Stimulated activated CD4-positive, alpha-beta T cell treated with anti-CD3 and anti-CD28 coated beads, TNF-alpha, amount 100 ng/mL, for 48 hours (primary cell): ENCODE measurements around the gene CSF3R.
"Not testable (repeated sequence)": the region's sequence is repeated elsewhere in the genome, so short reads cannot be mapped to it uniquely, and the experiment has no call there.

Experiments used
- DNase-seq, 3 donors: peaks; one replicate each; pipeline ENCODE4 v3.0.0-alpha.2; 2020; ENCODE audit warnings: low read depth in 3 of 3

The CSF3R gene

DNA sequence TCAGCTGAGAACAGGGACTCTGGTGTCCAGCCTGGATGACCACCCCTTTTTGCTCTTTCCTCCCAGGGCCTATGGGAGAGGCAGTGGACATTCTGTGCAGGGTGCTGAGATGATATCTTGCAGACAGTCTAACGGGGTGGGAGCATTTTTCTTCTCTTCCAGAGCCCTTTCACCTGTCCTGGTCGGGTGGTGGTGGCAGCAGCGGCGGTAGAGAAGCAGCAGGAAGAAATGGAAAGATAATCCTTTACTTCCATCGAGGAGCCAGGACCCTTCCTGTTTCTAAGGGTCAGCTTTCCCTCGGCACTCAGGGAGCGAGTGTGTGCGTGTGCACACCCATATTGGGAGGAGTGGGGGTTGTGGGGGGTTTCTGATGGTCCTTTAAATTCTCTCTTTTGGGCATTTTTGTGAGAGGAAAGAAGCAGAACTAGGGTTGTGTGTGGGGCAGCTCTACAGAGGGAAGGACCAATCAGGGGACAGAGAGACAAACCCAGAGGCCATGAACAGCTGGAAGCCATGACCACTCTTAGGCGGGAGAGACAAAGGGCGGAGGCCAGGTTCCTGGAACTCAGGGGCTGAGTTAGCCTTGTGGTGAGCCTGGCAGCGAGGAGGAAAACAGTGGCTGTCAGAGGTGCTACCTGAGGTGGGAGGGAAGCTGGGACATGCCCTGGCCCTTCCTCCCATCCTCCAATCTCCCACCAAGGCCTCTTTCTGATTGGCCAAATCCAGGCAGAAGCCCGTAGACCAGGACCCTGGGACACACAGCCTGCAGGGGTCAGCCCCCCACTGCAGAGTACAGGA lies 31.2 kb upstream of the CSF3R start:
- no peak for DNase-seq

DNA sequence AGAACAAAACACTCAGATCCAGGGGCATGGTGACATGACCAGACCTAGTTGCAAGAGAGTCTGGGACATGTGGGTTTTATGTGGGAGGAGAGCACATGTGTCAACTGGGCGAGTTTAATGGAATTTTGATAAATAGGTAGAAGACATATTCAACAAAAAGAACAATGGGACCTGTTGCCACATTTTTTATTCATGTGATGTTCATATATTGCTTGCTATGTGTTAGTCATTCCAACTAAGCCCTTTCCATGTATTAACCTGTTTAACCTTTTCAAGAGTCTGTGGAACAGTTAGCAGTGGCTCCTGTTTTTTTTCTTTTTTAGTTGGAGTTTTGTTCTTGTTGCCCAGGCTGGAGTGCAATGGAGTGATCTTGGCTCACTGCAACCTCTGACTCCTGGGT lies 30.1 kb upstream of the CSF3R start:
- DNase-seq: no peak

DNA sequence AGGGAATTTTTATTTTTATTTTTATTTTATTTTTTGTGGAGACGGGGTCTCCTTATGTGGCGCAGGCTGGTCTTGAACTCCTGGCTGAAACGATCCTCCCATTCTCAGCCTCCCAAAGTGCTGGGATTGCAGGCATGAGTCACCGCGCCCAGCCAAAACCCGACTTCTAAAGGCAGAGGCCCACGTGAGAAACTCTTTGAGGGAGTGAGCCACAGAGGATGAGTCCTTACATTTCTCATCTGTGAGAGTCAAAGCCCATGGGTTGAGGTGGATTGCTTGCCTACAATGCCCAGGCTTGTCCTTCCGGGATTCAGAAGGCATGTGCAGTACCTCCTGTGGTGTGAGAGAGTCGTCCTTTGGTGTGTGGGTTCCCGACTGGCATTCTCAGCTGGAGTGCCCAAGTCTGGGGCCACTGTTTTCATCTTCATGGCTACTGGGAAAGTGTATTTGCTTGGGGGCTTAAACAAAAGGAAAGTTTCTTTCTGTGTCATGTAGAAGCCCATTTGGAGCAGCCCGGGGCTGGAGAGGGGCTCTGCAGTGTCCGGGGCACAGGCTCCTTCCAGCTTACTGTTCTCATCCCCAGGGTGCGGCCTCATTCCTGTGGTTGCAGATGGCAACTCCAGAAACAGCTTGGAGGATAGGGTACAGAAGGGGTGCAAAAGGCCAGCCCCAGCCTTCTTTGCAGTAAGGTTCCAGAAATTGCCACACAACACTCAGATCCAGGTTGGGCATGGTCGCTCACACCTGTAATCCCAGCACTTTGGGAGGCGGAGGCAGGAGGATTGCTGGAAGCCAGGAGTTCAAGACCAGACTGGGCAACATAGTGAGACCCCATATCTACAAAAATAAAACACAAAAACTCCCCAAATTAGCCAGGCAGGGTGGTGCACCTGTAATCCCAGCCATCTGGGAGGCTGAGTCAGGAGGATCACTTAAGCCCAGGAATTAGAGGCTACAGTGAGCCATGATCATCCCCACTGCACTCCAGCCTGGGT lies 29.4 kb upstream of the CSF3R start:
- no peak for DNase-seq

DNA sequence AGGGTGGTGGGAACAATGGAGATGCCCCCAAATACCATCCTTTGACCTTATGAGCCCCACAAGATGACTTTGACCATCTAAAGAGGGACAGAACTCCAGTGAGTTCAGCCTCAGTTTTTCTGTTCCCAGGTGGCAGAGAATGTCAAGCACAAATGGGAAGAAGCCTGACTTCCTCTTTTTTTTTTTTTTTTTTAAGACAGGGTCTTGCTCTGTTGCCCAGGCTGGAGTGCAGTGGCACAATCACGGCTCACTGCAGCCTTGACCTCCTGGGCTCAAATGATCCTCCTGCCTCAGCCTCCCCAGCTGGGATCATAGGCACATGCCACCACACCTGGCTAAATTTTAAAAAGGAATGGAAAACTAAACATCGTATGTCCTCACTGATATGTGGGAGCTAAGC lies 28.5 kb upstream of the CSF3R start:
- DNase-seq: not testable (repeated sequence)

DNA sequence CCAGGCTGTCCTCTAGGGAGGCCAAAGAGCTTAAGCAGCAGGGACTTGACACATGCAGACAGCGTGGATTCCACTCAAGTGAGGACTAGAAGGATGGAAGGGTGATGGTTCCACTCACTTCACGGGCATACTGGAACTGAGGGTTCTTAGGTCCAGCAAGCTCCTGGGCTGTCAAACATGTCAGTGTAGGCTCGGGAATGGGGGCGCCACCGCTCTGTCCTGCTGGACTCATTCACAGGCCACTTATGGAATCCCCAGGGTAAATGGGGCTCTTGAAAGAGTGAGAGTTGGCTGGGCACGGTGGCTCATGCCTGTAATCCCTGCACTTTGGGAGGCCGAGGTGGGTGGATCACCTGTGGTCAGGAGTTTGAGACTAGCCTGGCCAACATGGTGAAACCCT lies 27.7 kb upstream of the CSF3R start:
- no peak for DNase-seq

DNA sequence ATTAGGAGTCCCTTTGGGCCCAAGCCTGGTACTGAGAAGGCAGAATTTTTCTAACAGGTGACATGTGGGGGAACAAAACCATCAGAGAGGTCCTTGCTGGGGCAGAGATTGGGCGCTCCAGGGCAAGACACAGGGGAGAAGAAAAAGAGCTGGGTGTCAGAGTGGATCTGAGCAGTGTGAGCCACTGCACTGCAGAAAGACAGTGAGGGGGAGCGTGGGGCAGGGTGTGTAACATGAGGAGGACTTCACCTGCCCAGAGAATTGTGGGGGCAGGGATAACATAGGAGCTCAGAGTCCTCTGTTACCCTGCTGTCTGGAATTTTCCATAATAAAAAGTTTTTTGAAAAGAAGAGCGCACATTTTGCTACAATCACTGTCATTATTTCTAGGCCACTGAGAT lies 25.5 kb upstream of the CSF3R start:
- no peak for DNase-seq

DNA sequence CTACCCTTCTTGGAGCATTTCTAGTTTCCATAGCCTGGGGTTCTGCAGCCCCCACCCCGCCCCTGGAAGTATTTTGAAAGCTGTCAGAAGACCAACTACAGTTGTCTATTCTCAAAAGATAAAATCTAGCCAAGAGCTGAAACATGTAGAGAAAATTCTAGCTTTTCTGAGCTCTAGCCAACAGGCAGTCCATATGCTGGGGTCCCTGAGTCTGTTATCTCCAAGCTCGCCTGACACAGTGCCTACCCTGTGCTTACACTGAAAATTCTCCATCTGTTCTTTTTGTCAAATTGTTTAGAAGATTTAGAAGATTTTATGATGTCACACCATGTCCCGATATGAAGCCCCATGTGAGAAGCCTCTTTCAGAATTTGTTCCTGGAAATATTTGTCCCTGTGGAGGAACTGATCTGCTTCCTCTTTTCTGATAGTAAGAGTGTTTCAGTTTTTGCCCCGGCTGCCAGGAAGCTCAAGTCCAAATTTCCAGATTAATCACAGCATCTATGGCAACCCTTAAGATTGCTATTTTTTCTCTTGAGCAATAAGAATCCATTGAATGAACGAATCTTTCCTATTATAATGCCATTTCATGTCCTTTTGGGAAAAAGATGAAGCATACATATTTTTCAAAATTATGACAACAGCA lies 23.7 kb upstream of the CSF3R start:
- no peak for DNase-seq

DNA sequence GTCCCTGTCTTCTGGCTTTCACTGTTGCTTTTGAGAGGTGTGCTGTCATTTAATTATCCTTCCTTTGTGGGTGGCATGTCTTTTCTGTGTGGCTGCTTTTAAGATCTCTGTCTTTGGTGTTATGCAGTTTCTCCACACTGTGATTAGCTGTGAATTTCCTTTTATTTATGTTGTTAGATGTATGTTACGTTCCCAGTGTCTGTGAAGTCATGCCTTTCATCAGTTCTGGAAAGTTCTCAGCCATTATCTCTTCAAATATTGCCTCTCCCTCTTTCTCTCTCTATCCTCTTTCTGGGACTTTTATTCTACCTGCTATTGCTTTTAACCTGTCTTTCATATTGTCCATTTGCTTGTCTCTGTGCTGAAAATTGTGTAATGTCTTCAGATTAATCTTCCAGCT lies 21.0 kb upstream of the CSF3R start:
- DNase-seq: no peak

DNA sequence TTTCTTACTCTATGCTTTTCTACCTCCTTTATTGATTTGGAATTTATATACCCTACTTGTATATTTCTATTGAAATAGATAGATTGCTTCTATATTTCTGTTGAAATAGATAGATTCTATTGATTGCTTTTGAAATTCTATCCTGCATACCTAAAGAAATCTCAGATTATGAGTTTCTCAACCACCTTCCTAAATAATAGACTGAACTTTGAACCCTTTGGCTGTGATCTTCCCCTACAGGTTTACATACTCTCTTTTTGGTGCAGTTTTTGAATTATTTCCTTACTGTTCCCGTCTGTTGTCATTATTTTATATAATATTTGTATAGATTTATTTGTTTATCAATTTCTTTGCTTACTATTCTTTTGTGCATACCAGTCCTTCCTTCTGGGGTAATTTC lies 20.4 kb upstream of the CSF3R start:
- no peak for DNase-seq

DNA sequence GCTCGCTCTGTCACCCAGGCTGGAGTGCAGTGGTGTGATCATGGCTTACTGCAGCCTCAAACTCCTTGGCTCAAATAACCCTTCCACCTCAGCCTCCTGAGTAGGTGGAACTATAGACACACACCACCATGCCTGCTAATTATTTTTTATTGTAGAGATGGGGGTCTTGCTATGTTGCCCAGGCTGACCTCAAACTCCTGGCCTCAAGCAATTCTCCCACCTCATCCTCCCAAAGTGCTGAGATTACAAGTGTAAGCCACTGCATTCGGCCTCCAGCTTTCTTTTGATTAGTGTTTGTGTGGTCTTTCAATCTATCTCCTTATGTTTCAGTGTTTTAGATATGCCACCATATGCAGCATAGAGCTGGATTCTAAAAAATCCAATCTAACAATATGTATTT lies 19.9 kb upstream of the CSF3R start:
- no peak for DNase-seq

DNA sequence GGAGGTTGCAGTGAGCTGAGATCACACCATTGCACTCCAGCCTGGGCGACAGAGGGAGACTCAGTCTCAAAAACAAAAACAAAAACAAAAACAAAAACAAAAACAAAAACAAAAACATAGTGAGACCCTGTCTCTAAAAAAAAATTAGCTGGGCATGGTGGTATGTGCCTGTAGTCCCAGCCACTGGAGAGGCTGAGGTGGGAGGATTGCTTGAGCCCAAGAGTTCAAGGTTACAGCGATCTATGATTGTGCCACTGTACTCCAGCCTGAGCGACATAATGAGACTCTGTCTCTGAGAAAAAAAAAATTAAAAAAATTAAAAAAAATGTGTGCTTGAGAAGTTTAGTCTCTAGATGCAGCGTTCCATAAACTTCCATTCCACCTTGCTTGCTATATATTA lies 19.2 kb upstream of the CSF3R start:
- not testable (repeated sequence) for DNase-seq

DNA sequence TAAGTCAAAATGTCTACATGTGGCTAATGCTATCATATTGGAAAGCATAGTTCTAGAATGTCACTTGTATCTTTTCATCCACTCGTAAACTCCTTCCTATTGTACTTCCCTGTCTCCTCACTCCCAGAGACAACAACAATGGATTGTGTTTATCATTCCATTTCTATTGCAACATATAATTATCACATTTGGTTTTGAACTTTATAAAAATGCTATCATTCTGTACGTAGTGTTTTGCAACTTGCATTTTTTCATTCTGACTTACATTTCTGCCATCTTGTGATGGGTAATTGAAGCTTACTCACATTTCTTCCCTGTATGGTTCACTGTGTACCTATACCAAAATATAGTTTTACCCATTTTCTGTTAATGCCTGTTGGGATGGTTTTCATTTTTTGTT lies 14.5 kb upstream of the CSF3R start:
- no peak for DNase-seq

DNA sequence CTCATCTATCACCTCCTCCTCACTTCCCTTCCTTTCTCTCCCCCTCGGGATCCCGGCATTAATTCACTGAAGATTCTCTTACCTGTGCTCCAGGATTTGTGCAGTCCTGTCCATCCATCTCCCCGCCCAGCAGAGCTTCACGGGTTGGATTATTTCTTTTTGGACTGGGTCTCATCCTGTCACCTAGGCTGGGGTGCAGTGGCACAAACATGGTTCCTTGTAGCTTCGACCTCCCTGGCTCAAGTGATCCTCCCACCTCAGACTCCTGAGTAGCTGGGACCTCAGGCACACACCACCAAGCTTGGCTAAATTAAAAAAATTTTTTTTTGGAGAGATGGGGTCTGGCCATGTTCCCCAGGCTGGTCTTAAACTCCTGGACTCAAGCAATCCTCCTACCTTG lies 12.3 kb upstream of the CSF3R start:
- DNase-seq: no peak

DNA sequence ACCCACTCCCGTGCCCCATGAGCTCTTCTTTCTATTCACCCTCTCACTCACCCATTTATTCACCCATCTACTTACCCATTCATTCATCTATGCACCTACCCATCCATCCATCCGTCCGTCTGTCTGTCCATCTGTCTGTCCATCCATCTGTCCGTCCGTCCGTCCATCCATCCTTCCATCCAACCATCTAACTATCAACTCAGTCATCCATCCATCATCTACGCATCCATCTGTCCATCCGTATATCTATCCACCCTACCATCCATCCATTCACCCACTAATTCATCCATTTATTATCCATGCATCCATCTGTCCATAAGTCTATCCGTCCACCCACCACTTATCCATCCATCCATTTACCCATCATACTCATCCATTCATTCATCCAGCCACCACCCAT lies 10.8 kb upstream of the CSF3R start:
- DNase-seq: no peak

DNA sequence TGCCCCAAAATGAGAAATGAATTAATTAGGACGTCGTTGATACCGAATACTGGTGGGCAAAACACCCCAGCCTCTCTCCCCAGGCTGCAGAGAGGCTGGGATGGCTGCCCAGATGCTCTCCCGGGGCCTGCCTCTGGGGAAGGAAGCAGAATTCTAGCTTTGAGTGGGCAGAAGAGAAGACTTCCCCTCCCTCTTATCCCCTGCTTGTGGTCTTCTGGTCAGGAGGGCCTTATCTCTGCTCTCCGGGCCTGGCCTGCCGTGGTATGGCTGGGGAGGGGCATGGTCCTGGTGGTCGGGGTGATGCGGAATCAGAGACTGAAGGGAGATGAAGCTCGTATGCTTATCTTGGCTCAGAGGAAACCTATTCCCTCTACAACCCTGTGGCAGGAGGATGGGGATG lies 9.8 kb upstream of the CSF3R start:
- DNase-seq: no peak

DNA sequence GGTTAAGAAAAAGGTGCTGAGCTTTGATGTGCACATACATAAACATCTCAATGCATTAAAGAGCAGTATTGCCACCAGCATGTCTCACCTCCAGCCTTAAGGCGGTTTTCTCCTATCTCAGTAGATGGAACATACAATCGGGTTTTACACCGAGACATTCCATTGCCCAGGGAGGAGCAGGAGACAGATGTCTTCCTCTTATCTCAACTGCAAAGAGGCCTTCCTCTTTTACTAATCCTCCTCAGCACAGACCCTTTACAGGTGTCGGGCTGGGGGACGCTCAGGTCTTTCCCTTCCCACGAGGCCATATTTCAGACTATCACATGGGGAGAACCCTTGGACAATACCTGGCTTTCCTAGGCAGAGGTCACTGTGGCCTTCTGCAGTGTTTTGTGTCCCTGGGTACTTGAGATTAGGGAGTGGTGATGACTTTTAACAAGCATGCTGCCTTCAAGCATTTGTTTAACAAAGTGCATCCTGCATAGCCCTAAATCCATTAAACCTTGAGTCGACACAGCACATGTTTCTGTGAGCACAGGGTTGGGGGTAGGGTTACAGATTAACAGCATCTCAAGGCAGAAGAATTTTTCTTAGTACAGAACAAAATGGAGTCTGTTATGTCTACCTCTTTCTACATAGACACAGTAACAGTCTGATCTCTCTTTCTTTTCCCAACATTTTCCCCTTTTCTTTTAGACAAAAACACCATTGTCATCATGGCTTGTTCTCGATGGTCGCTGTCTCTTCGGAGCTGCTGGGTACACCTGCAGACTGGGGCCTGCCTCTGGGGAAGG lies 6.7 kb upstream of the CSF3R start:
- DNase-seq: not testable (repeated sequence)

DNA sequence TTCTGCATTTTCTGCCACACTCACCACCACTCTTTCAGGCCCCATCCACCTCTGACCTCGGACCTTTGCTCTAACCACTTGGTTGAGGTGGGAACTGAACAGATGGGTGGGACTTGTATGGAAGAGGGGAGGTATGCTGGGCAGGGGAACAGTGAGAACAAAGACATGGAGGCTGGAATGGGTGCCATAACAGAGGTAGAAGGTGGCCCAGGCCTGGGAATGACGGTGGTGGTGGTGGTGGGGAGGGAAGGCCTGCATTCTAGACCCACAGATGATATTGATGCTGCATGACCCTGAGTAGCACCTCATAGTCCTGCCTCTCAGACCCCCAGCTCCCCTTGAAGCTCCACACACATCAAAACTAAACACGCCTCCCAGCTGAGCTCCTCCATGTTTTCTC lies 5.2 kb upstream of the CSF3R start:
- DNase-seq: no peak

DNA sequence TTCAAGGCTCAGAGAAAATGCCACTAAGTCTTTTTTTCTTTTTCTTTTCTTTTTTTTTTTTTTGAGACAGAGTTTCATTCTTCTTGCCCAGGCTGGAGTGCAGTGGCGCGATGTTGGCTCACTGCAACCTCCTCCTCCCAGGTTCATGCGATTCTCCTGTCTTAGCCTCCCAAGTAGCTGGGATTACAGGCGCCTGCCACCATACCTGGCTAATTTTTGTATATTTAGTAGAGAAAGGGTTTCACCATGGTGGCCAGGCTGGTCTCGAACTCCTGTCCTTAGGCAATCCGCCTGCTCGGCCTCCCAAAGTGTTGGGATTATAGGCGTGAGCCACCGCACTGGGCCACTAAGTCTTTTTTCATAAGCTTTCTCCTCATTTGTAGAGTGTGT lies 4.6 kb upstream of the CSF3R start:
- DNase-seq: not testable (repeated sequence)

DNA sequence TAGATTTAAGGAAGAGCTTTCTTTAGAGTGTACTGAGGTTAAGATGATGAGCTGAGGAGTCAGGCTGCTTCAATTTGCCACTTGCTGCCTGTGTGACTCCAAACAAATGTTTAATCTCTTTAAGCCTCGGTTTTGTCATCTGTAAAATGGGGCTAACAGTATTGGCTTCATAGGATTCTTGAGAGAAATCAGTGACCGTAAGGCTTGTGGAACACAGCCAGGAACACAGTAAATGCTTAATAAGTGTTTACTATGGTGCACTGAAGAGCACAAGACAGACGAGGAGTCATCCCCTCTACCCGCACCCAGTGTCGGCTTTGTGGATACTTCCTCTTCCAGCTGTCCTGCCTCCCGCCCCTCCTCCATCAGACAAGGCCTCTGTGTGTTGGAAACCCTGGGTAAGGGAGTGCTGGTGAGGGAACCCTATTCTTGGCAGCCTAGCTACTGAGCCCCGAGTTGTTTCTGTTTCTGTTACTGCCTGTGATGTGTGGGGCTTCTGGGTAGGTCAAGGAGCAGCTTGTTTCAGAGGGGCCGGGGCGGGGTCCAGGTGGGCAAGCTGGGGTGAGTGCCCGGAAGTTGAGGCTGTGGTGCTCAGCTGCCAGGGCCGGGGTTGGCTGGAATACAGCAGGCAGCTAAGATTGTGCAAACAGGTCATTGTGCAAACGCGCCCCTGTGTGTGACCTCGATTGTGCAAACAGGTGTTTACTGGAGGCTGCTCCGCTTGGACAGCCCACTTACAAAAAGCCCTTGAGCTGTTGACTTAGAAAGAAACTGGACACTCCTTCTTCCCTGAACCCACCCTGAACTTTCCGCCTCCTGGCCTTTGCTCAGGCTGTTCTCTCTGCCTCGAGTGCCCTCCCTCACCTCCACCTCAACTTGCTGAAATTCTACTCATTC lies 4.0 kb upstream of the CSF3R start:
- no peak for DNase-seq

DNA sequence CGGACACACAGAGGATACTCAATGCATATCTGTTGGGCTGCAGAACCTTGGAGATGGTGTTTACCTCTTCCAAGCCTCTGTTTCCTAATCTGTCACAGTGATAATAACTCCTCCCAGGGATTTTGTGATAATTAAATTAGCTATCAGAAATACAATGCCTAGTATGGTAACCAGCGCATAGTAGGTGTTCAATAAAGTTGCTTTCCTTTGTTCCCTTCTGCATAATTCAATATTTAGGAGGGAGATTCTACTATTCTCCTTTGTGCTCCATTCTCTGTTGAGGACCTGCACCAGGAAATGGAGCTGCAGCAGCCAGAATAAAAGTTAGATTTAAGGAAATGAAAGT lies 3.4 kb upstream of the CSF3R start:
- DNase-seq: no peak

DNA sequence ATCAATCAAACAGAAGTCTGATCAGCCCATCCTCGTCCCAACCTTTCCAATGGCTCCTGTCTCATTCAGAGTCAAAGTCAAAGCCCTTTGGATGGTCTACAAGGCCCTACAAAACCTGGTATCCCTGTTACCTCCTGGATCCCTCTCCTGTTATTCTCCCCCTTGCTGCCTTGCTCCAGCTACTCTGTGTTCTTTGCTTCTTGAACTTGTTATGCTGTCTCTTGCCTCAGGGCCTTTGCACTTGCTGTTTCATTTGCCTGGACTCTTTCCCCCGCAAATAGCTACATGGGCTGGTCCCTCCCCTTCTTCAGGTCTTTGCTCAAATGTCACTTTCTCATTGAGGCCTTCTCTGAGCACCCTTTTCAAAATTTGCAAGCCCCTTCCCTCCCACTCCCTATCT lies 1.4 kb upstream of the CSF3R start:
- DNase-seq: no peak
